WI38 (cell line): ENCODE data around the gene DHRS3.
"Not testable (repeated sequence)": the region's sequence is repeated elsewhere in the genome, so short reads cannot be mapped to it uniquely, and the experiment has no call there.

Experiments
- H3K4me3 ChIP-seq: 2 replicates; pipeline ENCODE4 v1.5.1; 2011; ENCODE audit warnings: low read depth, mild to moderate bottlenecking, control low read depth, low read length
- TF ChIP-seq, protein P1 (sequence below): IDR thresholded peaks from 2 replicates; pipeline ENCODE4 v1.5.1; 2012; ENCODE audit warnings: low read depth, mild to moderate bottlenecking, control low read depth, low read length

Gene DHRS3

DNA sequence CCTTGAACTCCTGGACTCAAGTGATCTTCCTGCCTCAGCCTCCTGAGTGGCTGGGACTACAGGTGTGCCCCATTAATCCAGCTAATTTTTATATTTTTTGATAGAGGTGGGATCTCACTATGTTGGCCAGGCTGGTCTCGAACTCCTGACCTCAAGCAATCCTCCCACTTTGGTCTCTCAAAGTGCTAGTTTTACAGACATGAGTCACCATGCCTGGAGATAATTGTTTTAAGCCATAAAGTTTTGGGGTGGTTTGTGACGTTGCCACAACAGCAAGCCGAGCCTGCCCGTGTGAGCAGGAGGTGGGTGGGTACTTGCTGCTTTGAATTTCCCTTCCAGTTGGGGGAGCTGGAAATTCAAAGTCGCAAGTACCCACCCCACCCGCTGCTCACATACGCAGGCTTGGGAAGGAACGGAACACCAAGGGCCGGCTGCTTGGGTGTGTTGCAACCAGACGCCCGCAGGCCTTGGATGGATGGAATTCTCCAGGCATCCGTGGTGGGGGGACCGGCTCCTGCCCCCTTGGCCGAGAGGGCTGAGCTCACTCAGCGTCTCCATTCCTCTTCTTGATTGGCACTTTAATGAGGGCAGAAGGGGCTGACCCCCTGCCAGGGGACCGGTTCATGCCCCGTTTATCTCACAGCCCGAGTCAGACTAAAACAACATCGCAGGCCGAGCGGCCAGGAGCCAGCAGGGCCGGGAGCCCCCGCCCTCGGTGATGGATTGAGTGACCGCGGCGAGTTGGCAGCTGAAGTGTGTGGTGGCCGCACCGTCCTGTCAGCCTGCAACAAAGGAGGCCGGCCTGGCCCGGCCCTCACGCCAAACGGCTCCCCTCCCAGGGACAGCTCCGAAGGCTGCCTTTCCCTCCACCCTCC, 78.1 kb downstream of the DHRS3 start:
- H3K4me3 ChIP-seq, result no peak overlapping the region
- TF ChIP-seq, protein P1, sequence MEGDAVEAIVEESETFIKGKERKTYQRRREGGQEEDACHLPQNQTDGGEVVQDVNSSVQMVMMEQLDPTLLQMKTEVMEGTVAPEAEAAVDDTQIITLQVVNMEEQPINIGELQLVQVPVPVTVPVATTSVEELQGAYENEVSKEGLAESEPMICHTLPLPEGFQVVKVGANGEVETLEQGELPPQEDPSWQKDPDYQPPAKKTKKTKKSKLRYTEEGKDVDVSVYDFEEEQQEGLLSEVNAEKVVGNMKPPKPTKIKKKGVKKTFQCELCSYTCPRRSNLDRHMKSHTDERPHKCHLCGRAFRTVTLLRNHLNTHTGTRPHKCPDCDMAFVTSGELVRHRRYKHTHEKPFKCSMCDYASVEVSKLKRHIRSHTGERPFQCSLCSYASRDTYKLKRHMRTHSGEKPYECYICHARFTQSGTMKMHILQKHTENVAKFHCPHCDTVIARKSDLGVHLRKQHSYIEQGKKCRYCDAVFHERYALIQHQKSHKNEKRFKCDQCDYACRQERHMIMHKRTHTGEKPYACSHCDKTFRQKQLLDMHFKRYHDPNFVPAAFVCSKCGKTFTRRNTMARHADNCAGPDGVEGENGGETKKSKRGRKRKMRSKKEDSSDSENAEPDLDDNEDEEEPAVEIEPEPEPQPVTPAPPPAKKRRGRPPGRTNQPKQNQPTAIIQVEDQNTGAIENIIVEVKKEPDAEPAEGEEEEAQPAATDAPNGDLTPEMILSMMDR, result no peak

- no peak overlapping the region for H3K4me3 ChIP-seq
- TF ChIP-seq, protein P1, result no peak
Measured at GRCh38 chr1:12539320-12539704, 78.7 kb downstream of the DHRS3 start.

- H3K4me3 ChIP-seq, result not testable (repeated sequence)
Measured at GRCh38 chr1:12538536-12538935, 79.5 kb downstream of the DHRS3 start.

DNA sequence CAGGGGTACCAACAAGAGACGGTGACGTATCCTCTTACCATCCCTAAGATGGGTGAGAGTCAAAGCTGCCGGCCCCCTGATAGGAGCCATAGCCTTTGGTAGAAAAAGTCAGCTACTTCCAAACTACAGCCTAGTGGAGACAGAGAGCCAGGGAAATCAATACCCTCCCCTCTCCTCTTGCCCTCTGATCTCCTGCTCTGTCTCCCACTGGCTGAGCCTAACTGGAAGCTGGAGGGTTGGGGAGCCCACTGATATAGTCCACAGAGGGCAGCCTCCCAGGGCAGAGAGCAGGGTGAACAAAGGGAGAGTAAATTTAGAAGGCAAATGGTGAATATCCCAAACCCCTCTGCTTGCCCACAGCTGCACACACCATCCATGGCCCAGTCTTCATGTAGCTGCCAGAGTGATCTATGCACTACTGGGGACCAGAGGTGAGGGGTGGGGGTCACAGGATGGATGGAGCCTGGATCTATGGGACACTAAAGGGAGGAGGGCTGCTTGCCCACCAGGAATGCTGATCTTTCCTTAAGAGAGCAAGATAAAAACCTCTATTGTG, 80.0 kb downstream of the DHRS3 start:
- TF ChIP-seq, protein P1, result no peak
- H3K4me3 ChIP-seq, result no peak overlapping the region

- no peak overlapping the region for H3K4me3 ChIP-seq
- TF ChIP-seq, protein P1, result no peak
Measured at GRCh38 chr1:12537294-12537693, 80.7 kb downstream of the DHRS3 start.

- TF ChIP-seq, protein P1, result no peak
- no peak overlapping the region for H3K4me3 ChIP-seq
Measured at GRCh38 chr1:12536023-12536639, 81.9 kb downstream of the DHRS3 start.

DNA sequence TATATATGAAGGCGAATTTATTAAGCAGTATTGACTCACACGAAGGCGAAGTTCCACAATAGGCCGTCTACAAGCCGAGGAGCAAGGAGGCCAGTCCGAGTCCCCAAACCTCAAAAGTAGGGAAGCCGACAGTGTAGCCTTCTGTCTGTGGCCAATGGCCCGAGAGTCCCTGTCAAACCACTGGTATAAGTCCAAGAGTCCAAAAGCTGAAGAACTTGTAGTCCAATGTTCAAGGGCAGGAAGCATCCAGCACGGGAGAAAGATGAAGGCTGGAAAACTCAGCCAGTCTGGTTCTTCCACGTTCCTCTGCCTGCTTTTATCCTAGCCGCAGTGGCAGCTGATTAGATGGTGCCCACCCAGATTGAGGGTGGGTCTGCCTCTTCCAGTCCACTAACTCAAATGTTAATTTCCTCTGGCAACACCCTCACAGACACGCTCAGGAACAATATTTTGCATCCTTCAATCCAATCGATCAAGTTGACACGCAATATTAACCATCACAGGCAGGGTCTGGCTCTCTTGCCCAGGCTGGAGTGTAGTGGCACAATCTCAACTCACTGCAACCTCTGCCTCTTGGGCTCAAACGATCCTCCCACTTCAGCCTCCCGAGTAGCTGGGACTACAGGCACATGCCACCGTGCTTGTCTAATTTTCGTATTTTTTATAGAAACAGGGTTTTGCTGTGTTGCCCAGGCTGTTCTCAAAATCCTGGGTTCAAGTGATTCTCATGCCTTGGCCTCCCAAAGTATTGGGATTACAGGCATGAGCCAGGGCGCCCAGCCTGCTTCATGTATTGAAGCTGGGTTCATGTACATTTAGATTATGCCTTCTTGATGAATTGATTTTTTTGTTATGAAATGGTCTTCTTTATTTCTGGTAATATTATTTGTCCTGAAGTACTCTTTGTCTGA, 85.3 kb downstream of the DHRS3 start:
- no peak overlapping the region for H3K4me3 ChIP-seq
- TF ChIP-seq, protein P1, result no peak
